HepG2 (cell line): Measurements from ENCODE around the gene ZNF324B. TPM values are rescaled to one million over a fixed set of nuclear protein-coding genes. Genes with fewer than 3 reads are reported as not detected.

Experiments
- BHLHE40 ChIP-seq: IDR thresholded peaks from 2 replicates; pipeline ENCODE4 v1.6.1; 2011; ENCODE audit warnings: low read length, improper control_type of control experiment
- BRCA1 ChIP-seq: sonication (generic); formaldehyde crosslinking; IDR thresholded peaks from 2 replicates; pipeline ENCODE4 v1.4.0; 2020; ENCODE audit warnings: missing genetic modification reagents
- EHMT2 ChIP-seq: fragments of 200-600 bp; sonication (generic); IDR thresholded peaks from 2 replicates; pipeline ENCODE4 v1.7.0; 2017; ENCODE audit warnings: antibody characterized with exemption, low read depth, low read length, borderline replicate concordance
- FLYWCH1 ChIP-seq: sonication (generic); formaldehyde crosslinking; IDR thresholded peaks from 2 replicates; pipeline ENCODE4 v1.8.1; 2023; ENCODE audit warnings: mild to moderate bottlenecking, missing genetic modification reagents
- FOXJ3 ChIP-seq: sonication (generic); formaldehyde crosslinking; IDR thresholded peaks from 2 replicates; pipeline ENCODE4 v1.4.0; 2020; ENCODE audit warnings: missing genetic modification reagents, mild to moderate bottlenecking, borderline replicate concordance
- GABPB1 ChIP-seq: IDR thresholded peaks from 2 replicates; pipeline ENCODE4 v1.6.1; 2016; ENCODE audit warnings: mild to moderate bottlenecking, missing genetic modification reagents, moderate library complexity, missing compliant biosample characterization
- JDP2 ChIP-seq: sonication (generic); formaldehyde crosslinking; IDR thresholded peaks from 2 replicates; pipeline ENCODE4 v1.8.1; 2022; ENCODE audit warnings: missing genetic modification reagents, borderline replicate concordance
- KDM2A ChIP-seq: sonication (generic); formaldehyde crosslinking; IDR thresholded peaks from 2 replicates; pipeline ENCODE4 v1.4.0; 2020; ENCODE audit warnings: low read depth, missing genetic modification reagents, borderline replicate concordance
- KLF12 ChIP-seq: sonication (generic); formaldehyde crosslinking; IDR thresholded peaks from 2 replicates; pipeline ENCODE4 v1.4.0; 2020; ENCODE audit warnings: missing genetic modification reagents, borderline replicate concordance
- KLF9 ChIP-seq: IDR thresholded peaks from 2 replicates; pipeline ENCODE4 v1.6.1; 2016; ENCODE audit warnings: low read depth
- NR1H2 ChIP-seq: sonication (generic); formaldehyde crosslinking; IDR thresholded peaks from 2 replicates; pipeline ENCODE4 v1.8.1; 2022; ENCODE audit warnings: low read depth, missing genetic modification reagents, borderline replicate concordance
- SP4 ChIP-seq: sonication (generic); formaldehyde crosslinking; IDR thresholded peaks from 2 replicates; pipeline ENCODE4 v1.8.1; 2023; ENCODE audit warnings: mild to moderate bottlenecking, missing genetic modification reagents
- SRY ChIP-seq: sonication (generic); formaldehyde crosslinking; IDR thresholded peaks from 2 replicates; pipeline ENCODE4 v1.8.0; 2022; ENCODE audit warnings: mild to moderate bottlenecking, missing genetic modification reagents
- TARDBP ChIP-seq: sonication (generic); formaldehyde crosslinking; IDR thresholded peaks from 2 replicates; pipeline ENCODE4 v1.8.0; 2022; ENCODE audit warnings: mild to moderate bottlenecking, missing genetic modification reagents
- TCF7 ChIP-seq: sonication (generic); IDR thresholded peaks from 2 replicates; pipeline ENCODE4 v1.6.1; 2016; ENCODE audit warnings: antibody characterized with exemption, low read depth
- TP53 ChIP-seq: sonication (generic); formaldehyde crosslinking; conservative IDR thresholded peaks from 2 replicates; pipeline ENCODE4 v1.4.0; 2020; ENCODE audit warnings: missing genetic modification reagents
- ZC3H4 ChIP-seq: sonication (generic); formaldehyde crosslinking; IDR thresholded peaks from 2 replicates; pipeline ENCODE4 v1.4.0; 2020; ENCODE audit warnings: missing genetic modification reagents, borderline replicate concordance
- ZFAT ChIP-seq: sonication (generic); formaldehyde crosslinking; conservative IDR thresholded peaks from 2 replicates; pipeline ENCODE4 v1.8.1; 2023; ENCODE audit warnings: missing genetic modification reagents, inconsistent platforms
- ZFP90 ChIP-seq: sonication (generic); formaldehyde crosslinking; IDR thresholded peaks from 2 replicates; pipeline ENCODE4 v1.8.0; 2022; ENCODE audit warnings: missing genetic modification reagents, mild to moderate bottlenecking, inconsistent platforms, borderline replicate concordance
- ZFY ChIP-seq: sonication (generic); formaldehyde crosslinking; IDR thresholded peaks from 2 replicates; pipeline ENCODE4 v1.4.0; 2020; ENCODE audit warnings: missing genetic modification reagents
- ZGPAT ChIP-seq: IDR thresholded peaks from 2 replicates; pipeline ENCODE4 v1.6.1; 2016; ENCODE audit warnings: mild to moderate bottlenecking
- ZNF292 ChIP-seq: sonication (generic); formaldehyde crosslinking; IDR thresholded peaks from 2 replicates; pipeline ENCODE4 v1.8.1; 2022; ENCODE audit warnings: mild to moderate bottlenecking, low read depth, missing genetic modification reagents, borderline replicate concordance
- ZNF30 ChIP-seq: sonication (generic); formaldehyde crosslinking; IDR thresholded peaks from 2 replicates; pipeline ENCODE4 v1.5.0; 2020; ENCODE audit warnings: mild to moderate bottlenecking, missing genetic modification reagents
- ZNF430 ChIP-seq: sonication (generic); formaldehyde crosslinking; IDR thresholded peaks from 2 replicates; pipeline ENCODE4 v1.9.0; 2021; ENCODE audit warnings: mild to moderate bottlenecking, missing genetic modification reagents
- ZNF460 ChIP-seq: sonication (generic); formaldehyde crosslinking; IDR thresholded peaks from 2 replicates; pipeline ENCODE4 v1.5.1; 2020; ENCODE audit warnings: missing genetic modification reagents, mild to moderate bottlenecking, borderline replicate concordance
- ZNF567 ChIP-seq: sonication (generic); formaldehyde crosslinking; IDR thresholded peaks from 2 replicates; pipeline ENCODE4 v1.8.1; 2023; ENCODE audit warnings: mild to moderate bottlenecking, missing genetic modification reagents, borderline replicate concordance
- ZNF660 ChIP-seq: sonication (generic); formaldehyde crosslinking; IDR thresholded peaks from 2 replicates; pipeline ENCODE4 v1.5.1; 2020; ENCODE audit warnings: mild to moderate bottlenecking, low read depth, missing genetic modification reagents, borderline replicate concordance
- polyA plus RNA-seq, 8 experiments: library from polyadenylated mRNA; depleted of rRNA in 3 of 8; stranded (reverse) in 7 of 8; unstranded in 1 of 8; fragments of >200 nt; fragmentation: Illumina TruSeq in 4 of 8; extraction: Trizol in 4 of 8; gene quantifications; 2 replicates each; pipeline versions ENCODE4 v1.2.1 to v1.2.3, GENCODE V29; 2011 to 2016; ENCODE audit warnings: low read depth in 4 of 8, missing spikeins in 1 of 8, mixed read lengths in 1 of 8; ENCODE audit not compliant: insufficient read depth in 1 of 8
- total RNA-seq, 5 experiments: library from RNA; depleted of rRNA; stranded (reverse); fragments of >200 nt; fragmentation: Illumina TruSeq; extraction: Trizol; gene quantifications; 2 replicates each; pipeline ENCODE4 v1.2.3, GENCODE V29; 2016; ENCODE audit warnings: low read depth in 1 of 5
- TF ChIP-seq, protein P1 (sequence below): sonication (generic); formaldehyde crosslinking; IDR thresholded peaks from 2 replicates; pipeline ENCODE4 v1.5.0; 2020; ENCODE audit warnings: mild to moderate bottlenecking, missing genetic modification reagents
- TF ChIP-seq, protein P2 (sequence below): sonication (generic); formaldehyde crosslinking; IDR thresholded peaks from 2 replicates; pipeline ENCODE4 v1.5.0; 2020; ENCODE audit warnings: missing genetic modification reagents

ZNF324B gene
- total and polyA plus RNA-seq, 2 of the 13 experiments (the other 11 are each of a cell fraction or from before 2014, with no cell fraction given), result 0.53 to 3.0 TPM

DNA sequence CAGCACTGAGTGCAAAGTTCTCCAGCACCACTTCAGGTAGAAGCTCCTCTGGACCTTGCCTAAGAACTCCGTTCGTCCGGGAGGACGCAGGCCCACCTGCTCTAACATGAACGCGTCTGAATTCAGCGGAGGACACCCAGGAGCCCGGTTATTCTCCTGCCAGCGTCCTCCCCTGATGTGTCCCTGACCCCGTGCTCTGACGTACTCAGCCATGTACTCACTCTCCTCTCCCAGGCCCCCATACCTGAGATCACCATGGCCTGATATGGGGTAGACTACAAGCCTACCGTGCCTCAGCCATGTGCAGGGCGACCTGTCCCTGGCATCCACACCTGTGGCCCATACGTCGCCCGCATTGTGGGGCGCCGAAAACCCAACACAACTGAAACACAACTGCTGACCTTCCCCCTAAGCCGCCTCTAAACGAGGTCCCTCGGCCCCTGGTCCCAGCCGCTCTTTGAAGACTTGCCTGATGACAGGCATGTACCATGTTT lies 43.7 kb upstream of the ZNF324B start (continued):
- TF ChIP-seq TP53 (CRISPR knock-in tag) (no peak), ZFAT (CRISPR knock-in tag) (no peak), ZNF292 (CRISPR knock-in tag) (no peak), GABPB1 (CRISPR knock-in tag) (no peak), BRCA1 (CRISPR knock-in tag) (no peak), EHMT2 (no peak), SRY (no peak), JDP2 (CRISPR knock-in tag) (no peak), FOXJ3 (CRISPR knock-in tag) (no peak), BHLHE40 (no peak), FLYWCH1 (CRISPR knock-in tag) (no peak), NR1H2 (CRISPR knock-in tag) (no peak), ZFY (no peak), ZFP90 (CRISPR knock-in tag) (no peak), ZNF30 (CRISPR knock-in tag) (no peak), ZNF430 (CRISPR knock-in tag) (no peak), KLF9 (no peak), TCF7 (no peak), SP4 (no peak), TARDBP (CRISPR knock-in tag) (no peak), ZNF460 (CRISPR knock-in tag) (no peak), ZGPAT (CRISPR knock-in tag) (no peak), ZNF660 (CRISPR knock-in tag) (no peak), KLF12 (CRISPR knock-in tag) (no peak), ZNF567 (0 out of 2 replicates have a peak, but pooled peaks have one; percentile 30), KDM2A (CRISPR knock-in tag) (peak; percentile 5; the same call in 1 of the 2 replicates), ZC3H4 (CRISPR knock-in tag) (peak; percentile 53; the same call in 1 of the 2 replicates)
- TF ChIP-seq, protein P1, sequence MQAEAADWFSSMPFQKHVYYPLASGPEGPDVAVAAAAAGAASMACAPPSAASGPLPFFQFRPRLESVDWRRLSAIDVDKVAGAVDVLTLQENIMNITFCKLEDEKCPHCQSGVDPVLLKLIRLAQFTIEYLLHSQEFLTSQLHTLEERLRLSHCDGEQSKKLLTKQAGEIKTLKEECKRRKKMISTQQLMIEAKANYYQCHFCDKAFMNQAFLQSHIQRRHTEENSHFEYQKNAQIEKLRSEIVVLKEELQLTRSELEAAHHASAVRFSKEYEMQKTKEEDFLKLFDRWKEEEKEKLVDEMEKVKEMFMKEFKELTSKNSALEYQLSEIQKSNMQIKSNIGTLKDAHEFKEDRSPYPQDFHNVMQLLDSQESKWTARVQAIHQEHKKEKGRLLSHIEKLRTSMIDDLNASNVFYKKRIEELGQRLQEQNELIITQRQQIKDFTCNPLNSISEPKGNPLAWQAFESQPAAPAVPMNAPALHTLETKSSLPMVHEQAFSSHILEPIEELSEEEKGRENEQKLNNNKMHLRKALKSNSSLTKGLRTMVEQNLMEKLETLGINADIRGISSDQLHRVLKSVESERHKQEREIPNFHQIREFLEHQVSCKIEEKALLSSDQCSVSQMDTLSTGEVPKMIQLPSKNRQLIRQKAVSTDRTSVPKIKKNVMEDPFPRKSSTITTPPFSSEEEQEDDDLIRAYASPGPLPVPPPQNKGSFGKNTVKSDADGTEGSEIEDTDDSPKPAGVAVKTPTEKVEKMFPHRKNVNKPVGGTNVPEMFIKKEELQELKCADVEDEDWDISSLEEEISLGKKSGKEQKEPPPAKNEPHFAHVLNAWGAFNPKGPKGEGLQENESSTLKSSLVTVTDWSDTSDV (CRISPR knock-in tag), result no peak
- TF ChIP-seq, protein P2, sequence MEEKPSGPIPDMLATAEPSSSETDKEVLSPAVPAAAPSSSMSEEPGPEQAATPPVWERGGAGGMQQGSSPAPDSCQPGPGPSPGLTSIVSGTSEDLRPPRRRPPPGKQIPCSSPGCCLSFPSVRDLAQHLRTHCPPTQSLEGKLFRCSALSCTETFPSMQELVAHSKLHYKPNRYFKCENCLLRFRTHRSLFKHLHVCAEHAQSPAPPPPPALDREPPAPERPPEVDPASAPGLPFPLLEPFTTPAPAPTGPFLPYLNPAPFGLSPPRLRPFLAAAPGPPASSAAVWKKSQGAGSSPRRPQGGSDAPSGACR (CRISPR knock-in tag), result peak; percentile 5; the same call in 1 of the 2 replicates
